Kidney epithelial cell (primary cell): Measurements from ENCODE around the gene NIPBL. TPM values are rescaled to one million over a fixed set of nuclear protein-coding genes. Genes with fewer than 3 reads are reported as not detected.
"Not testable (repeated sequence)": the region's sequence is repeated elsewhere in the genome, so short reads cannot be mapped to it uniquely, and the experiment has no call there.

Source experiments
- DNase-seq: peaks from one replicate; pipeline ENCODE4 v3.0.0-alpha.2; 2010; ENCODE audit warnings: low read depth
- H3K27me3 ChIP-seq: 2 replicates; pipeline ENCODE4 v1.6.0; 2011; ENCODE audit warnings: low read length; ENCODE audit not compliant: control insufficient read depth, insufficient read depth
- H3K36me3 ChIP-seq: 2 replicates; pipeline ENCODE4 v1.5.1; 2011; ENCODE audit warnings: low read length; ENCODE audit not compliant: control insufficient read depth, insufficient read depth
- H3K4me3 ChIP-seq: 2 replicates; pipeline ENCODE4 v1.5.1; 2011; ENCODE audit warnings: low read depth, mild to moderate bottlenecking, control low read depth, low read length
- total RNA-seq: library from RNA; depleted of rRNA; stranded (reverse); fragments of >200 nt; gene quantifications from 2 replicates; pipeline ENCODE4 v1.2.3, GENCODE V29; 2015
- TF ChIP-seq, protein P1 (sequence below): IDR thresholded peaks from 2 replicates; pipeline ENCODE4 v1.5.1; 2011; ENCODE audit warnings: mild to moderate bottlenecking, moderate library complexity, low read length, control low read depth, inconsistent platforms; ENCODE audit not compliant: insufficient read depth, poor library complexity, severe bottlenecking

The NIPBL gene
- total RNA-seq, 1 donor from 2014 or later: 21.1 TPM

GRCh38 chr5:36915653-36916052 is 39.1 kb downstream of the NIPBL start:
- TF ChIP-seq, protein P1, sequence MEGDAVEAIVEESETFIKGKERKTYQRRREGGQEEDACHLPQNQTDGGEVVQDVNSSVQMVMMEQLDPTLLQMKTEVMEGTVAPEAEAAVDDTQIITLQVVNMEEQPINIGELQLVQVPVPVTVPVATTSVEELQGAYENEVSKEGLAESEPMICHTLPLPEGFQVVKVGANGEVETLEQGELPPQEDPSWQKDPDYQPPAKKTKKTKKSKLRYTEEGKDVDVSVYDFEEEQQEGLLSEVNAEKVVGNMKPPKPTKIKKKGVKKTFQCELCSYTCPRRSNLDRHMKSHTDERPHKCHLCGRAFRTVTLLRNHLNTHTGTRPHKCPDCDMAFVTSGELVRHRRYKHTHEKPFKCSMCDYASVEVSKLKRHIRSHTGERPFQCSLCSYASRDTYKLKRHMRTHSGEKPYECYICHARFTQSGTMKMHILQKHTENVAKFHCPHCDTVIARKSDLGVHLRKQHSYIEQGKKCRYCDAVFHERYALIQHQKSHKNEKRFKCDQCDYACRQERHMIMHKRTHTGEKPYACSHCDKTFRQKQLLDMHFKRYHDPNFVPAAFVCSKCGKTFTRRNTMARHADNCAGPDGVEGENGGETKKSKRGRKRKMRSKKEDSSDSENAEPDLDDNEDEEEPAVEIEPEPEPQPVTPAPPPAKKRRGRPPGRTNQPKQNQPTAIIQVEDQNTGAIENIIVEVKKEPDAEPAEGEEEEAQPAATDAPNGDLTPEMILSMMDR: no peak
- no peaks in the 10 kb centered on the region for H3K27me3 ChIP-seq
- no peak for DNase-seq

DNA sequence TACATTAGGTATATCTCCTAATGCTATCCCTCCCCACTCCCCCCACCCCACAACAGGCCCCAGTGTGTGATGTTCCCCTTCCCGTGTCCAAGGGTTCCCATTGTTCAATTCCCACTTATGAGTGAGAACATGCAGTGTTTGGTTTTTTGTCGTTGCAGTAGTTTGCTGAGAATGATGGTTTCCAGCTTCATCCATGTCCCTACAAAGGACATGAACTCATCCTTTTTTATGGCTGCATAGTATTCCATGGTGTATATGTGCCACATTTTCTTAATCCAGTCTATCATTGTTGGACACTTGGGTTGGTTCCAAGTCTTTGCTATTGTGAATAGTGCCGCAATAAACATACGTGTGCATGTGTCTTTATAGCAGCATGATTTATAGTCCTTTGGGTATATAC is 40.0 kb downstream of the NIPBL start:
- H3K36me3 ChIP-seq: not testable (repeated sequence)

More at GRCh38 chr5:36915653-36916052, 39.1 kb downstream of the NIPBL start:
- Histone ChIP-seq H3K4me3 (no peak overlapping the region), H3K36me3 (no peaks in the 10 kb centered on the region)

DNA sequence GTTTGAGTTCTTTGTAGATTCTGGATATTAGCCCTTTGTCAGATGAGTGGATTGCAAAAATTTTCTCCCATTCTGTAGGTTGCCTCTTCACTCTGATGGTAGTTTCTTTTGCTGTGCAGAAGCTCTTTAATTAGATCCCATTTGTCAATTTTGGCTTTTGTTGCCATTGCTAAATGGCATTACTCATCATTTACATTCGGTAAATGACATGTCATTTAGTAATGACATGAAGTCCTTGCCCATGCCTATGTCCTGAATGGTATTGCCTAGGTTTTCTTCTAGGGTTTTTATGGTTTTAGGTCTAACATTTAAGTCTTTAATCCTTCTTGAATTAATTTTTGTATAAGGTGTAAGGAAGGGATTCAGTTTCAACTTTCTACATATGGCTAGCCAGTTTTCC is 40.8 kb downstream of the NIPBL start:
- not testable (repeated sequence) for H3K4me3 ChIP-seq, H3K27me3 ChIP-seq, DNase-seq, H3K36me3 ChIP-seq

More for the DNA sequence above, 40.0 kb downstream of the NIPBL start:
- H3K27me3 ChIP-seq, H3K4me3 ChIP-seq, DNase-seq: not testable (repeated sequence)

- TF ChIP-seq, protein P1: no peak
- Histone ChIP-seq H3K27me3 (no peaks in the 10 kb centered on the region), H3K4me3 (no peak overlapping the region), H3K36me3 (no peaks in the 10 kb centered on the region)
- DNase-seq: no peak
Measured at GRCh38 chr5:36919238-36919637, 42.7 kb downstream of the NIPBL start.

DNA sequence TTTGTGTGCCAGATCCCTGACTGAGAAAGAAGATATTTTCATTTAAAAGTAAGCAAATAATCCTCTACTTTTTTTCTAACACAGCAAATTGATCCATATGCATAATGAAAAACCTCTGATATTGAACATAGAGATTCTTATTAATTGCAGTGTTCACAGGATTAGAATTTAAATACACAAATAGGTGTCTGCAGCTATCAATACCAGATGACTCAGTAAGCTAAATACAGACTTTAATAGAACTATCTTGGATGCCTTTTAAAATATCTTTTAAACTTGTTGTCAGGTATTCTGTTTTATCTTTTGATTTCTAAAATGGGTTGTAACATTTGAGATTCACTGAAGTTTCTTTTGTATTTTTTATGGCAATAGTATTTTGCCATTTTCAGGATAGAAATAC is 43.1 kb downstream of the NIPBL start:
- no peaks in the 10 kb centered on the region for H3K36me3 ChIP-seq
- H3K4me3 ChIP-seq: no peak overlapping the region
- no peak for DNase-seq
- TF ChIP-seq, protein P1: no peak
- H3K27me3 ChIP-seq: no peaks in the 10 kb centered on the region

DNA sequence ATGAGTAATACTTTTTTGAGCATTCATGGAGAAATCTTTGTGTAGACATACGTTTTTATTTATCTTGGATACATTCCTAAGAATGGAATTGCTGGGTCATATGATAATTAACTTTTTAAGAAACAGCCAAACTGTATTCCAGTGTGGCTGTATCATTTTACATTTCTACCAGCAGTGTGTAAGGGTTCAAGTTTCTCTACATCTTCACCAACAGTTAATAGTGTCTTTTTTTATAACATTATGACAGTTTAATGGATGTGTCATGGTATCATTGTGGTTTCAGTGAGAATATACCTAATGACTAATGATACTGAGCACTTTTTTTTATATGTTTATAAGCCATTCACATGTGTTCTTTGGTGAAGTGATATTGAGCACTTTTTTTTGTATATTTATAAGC is 52.4 kb downstream of the NIPBL start:
- H3K27me3 ChIP-seq: no peaks in the 10 kb centered on the region
- no peak overlapping the region for H3K4me3 ChIP-seq
- TF ChIP-seq, protein P1: no peak
- no peaks in the 10 kb centered on the region for H3K36me3 ChIP-seq
- no peak for DNase-seq

DNA sequence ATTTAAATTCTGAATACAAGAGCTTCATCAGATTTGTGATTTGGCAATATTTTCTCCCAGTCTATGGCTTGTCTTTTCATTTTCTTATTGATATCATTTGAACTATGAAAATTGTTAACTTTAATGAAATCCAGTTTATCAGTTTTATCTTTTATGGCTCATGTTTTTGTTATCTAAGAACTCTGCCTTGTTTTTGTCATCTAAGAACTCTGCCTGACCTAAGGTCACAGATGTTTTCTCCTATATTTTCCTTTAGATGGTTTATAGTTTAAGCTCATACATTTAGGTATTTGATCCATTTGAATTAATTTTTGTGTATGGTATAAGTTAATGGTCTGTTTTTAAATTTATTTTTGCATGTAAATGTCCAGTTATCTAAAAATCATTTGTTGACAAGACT is 52.9 kb downstream of the NIPBL start:
- no peaks in the 10 kb centered on the region for H3K36me3 ChIP-seq
- DNase-seq: no peak
- no peak overlapping the region for H3K4me3 ChIP-seq
- no peaks in the 10 kb centered on the region for H3K27me3 ChIP-seq
- TF ChIP-seq, protein P1: no peak
